Measurements from ENCODE around the gene HRH4.

The HRH4 gene

DNA sequence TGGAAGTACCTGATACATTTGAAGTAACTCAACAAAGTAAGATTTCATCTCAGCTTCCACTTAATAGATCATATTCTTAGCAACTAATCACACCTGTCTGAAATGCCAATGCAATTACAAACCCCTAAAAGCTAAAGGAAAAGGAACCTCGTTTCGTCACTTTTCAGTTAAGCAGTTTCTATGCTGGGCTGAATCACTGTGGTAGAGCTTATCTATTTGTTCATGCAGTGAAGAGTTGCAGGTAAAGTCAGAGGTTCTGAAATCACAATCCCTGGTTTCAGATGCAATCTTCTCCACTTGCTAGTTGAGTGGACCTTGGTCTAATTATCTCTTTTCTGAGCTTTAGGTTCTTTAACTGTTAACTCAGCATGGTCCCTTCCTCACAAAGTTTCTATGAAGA, 6.3 kb downstream of the HRH4 start:
- no peak for DNase-seq

DNA sequence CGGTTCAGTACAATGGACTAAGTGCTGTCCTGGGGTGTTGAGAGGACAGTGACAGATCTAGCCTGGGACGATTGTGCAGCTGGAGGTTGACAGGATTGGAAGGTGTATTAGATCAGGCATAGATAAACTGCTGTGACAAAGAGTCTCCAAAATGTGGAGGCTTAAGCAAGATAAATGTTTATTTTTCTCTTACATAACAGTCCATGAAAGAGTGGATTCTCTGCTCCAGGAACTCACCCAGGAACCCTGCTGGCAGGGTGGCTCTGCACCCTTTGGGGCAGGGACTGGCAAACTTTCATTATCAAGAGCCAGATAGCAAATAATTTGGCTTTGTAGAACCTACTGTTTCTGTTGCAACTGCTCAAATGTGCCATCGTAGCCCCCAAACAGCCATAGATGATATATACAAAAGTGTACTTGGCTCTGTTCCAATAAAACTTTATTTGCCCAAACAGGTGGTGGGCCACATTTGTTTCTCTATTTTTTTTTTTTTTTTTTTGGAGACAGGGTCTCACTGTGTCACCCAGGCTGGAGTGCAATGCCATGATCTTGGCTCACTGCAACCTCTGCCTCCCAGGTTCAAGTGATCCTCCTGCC, 9.7 kb downstream of the HRH4 start:
- DNase-seq = no peak

GRCh38 chr18:24470805-24471204, 10.4 kb downstream of the HRH4 start:
- DNase-seq = no peak

- no peak for DNase-seq
Observed at GRCh38 chr18:24472591-24472990, 12.2 kb downstream of the HRH4 start.

GRCh38 chr18:24474406-24474805, 14.0 kb downstream of the HRH4 start:
- no peak for DNase-seq

DNA sequence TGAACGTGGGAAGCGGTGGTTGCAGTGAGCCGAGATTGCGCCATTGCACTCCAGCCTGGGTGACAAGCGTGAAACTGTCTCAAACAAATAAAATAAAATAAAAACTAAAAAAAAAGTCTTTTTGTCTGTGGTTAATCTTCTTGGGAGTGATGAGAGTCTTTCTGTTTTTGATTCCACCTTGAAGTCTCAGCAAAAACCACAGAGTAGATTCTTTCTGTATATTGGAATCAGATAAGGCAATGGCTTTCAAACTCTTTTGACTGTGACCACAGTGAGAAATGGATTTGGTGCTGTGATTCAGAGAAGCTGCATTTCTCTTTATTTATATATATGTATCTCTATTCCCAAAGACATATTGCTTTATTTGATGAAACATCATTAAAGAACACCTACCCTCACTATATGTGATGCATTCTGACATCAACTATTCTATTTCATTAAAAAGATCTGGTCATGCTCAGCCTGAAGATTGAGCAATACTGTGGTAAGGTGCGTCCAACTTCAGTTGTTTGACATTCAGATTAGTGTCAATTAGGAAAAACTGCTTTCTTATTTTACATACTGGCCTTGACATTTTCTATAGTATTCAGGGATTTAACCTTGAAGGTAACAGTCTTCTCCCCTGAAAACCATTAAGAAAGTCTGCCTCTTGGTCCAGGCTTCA, 15.6 kb downstream of the HRH4 start:
- DNase-seq = no peak

DNA sequence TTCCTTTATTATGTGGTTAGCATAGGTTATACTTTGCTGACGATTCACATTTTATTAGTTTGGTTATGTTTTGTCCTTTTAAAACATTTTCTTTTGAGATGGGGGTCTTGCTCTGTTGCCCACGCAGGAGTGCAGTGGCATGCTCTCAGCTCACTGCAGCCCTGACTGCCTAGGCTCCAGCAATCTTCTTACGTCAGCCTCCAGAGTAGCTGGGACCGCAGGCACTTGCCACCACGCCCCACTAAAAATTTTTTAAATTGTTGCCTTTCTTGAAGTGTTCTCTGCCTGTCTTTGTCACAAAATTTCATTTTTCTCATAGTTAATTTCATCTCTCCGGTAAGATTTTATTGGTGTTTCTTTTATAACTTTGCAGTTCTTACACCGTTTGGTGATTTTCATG, 18.9 kb downstream of the HRH4 start:
- DNase-seq = no peak

DNA sequence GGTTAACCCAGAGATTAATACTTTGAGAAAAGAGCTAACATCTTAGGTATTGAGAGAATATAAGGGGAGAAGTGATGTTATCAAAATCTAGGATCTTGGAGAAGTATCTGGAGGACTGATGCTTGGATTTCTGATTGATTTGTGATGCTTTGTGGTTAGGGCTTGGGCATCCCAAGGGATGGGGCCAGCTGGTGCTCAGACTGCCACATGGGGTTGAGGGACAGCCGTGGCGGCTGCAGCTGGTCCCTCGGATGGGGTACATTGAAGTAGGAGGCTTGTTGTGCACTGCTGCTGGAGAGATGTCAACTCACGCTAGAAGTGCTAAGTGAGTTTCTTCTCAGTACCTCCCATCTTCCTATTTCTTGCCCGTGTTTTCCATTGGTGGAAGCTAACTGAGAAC, 22.4 kb downstream of the HRH4 start:
- no peak for DNase-seq

- no peak for DNase-seq
Observed at GRCh38 chr18:24485681-24486080, 25.2 kb downstream of the HRH4 start.

GRCh38 chr18:24486684-24487083, 26.2 kb downstream of the HRH4 start:
- no peak for DNase-seq

- DNase-seq = peak; percentile 13
Observed at GRCh38 chr18:24488824-24489493, 28.5 kb downstream of the HRH4 start.

DNA sequence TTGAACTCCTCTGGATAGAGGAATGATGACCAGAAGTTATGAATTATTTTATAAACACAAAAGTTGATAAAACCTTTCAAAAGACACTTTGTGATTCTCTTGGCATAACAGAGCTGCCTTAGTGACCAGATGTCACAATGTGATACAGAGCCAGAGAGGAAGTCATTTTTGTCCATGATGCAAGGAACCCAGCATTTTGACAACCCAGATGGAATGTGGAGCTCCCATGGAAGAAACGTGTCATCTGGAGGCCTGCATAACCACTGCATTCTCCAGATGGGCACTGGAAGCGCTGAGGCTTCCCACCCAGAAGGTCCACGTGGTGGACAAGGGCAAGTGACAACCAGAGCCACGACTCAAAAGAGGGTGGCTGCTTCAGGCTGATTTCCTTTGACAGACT, 30.1 kb downstream of the HRH4 start:
- no peak for DNase-seq

DNA sequence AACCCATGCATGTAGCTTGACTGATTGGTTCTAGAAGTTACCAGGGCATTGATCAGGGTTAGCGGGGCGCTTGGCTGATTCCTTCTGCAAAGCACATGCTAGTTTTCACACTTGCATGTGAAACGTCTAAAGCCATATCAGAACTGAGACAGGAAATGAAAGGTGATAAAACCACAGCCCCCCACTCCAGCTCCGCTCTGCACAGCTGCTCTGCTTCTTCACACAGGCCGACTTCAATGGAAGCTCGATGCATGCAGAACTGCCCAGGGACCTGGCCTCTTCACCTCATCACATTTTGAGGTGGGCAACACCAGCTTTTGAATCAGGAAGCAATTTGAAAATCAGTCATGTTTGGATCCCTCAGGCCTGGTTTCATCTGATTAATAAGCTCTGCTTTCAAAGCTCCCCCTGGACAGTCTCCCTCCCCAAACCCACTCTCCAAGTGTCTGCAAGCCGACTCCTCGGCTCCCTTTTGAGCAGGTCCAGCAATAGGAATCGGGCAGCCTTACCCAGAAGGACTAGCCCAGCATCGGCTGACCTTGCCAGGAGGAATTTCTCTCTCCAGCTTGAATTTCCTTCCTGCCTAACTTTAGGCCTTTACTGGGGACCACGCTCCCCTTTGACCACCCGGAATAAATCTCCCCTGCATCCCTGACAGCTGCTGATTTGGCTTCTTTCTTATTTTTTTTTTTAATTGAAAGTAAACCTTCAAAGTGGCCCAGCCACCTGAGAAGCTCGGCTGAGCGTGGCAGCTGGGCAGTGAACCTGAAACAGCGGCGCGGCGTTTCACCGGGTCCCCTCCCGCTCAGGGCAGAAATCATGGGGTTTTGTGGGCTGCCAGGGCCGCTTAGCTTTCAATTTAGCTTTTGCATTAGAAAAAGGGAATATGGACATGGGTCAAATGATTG, 31.7 kb downstream of the HRH4 start:
- DNase-seq = no peak

GRCh38 chr18:24494586-24494985, 34.1 kb downstream of the HRH4 start:
- DNase-seq = no peak

- DNase-seq = no peak
Observed at GRCh38 chr18:24497031-24497754, 36.8 kb downstream of the HRH4 start.

- no peak for DNase-seq
Observed at GRCh38 chr18:24499814-24500213, 39.4 kb downstream of the HRH4 start.

DNA sequence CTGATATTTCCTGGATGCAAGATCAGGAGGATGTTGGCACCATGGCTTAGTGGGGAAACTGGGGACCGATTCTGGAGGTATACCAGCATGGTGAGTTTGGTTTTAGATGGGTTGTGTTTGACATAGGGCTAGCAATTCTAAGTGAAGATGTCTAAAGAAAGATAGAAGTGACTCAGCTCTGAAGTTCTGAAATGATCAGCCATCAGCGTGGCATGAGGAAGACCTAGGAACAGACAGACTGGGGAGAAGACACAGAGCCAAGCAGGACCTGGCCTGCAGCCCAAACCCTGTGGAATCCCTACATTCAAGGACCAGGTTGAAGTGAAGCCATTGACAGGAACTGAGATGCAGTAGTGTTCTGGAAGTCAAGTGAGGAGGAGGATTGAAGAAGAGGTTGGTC, 39.8 kb downstream of the HRH4 start:
- DNase-seq = no peak

GRCh38 chr18:24500766-24501165, 40.3 kb downstream of the HRH4 start:
- DNase-seq = no peak

GRCh38 chr18:24502667-24503523, 42.5 kb downstream of the HRH4 start:
- no peak for DNase-seq

GRCh38 chr18:24504401-24504800, 44.0 kb downstream of the HRH4 start:
- DNase-seq = no peak

DNA sequence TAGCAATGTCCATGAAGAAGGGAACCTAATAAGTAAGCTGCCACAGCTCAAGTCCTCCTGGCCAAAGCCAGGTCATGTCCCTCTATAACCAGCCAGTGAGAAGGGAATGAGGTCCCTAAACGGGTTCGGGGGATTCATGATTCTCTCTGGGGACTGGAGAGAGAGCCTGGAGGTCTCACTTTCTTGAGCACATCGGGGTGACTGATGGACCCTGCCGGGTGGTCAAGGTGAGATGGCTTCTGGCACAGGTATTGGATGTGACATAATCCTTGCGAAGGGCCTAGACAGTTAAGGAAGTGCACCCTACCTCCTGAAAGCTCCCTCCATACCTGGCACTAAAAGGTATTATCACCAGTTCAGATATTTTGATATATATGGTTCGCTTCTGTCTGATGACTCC, 45.7 kb downstream of the HRH4 start:
- no peak for DNase-seq

DNA sequence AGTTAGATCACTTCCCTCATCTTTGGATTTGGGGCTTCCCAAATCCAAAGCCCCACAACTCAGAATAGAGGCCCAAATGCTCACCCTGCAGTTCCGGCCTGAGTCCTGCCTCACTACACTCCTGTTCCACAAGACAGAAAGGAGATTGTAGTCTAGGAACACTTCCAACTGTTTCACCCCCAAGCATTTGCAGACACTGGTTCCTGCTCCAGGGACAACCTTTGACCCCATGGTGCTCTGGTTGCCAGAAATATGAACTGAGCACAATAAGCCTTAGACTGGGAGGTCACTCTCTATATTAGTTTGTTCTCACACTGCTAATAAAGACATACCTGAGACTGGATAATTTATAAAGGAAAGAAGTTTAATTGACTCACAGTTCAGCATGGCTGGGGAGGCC, 49.0 kb downstream of the HRH4 start:
- DNase-seq = no peak
